GM23338 (cell line): ENCODE results near the gene KLF14. TPM values are rescaled to one million over a fixed set of nuclear protein-coding genes. Genes with fewer than 3 reads are reported as not detected.

Source experiments
- ATAC-seq: fragments of 200-7000 bp; cut with Tn5 transposase; 3 replicates; pipeline ENCODE4 v1.9.1; 2020
- DNase-seq: peaks from one replicate; pipeline ENCODE4 v3.0.0-alpha.2; 2015; ENCODE audit warnings: low spot score
- H2AFZ ChIP-seq: fragments of 200-600 bp; sonication (generic); 2 replicates; pipeline ENCODE4 v1.8.0; 2016; ENCODE audit warnings: antibody characterized with exemption, mild to moderate bottlenecking, moderate library complexity
- H3F3A ChIP-seq: fragments of 200-600 bp; sonication (generic); replicated peaks from 2 replicates; pipeline ENCODE4 v1.8.0; 2017; ENCODE audit warnings: antibody characterized with exemption, mixed run types, low read depth
- H3K27ac ChIP-seq: fragments of 200-600 bp; sonication (generic); 2 replicates; pipeline ENCODE4 v1.6.1; 2016; ENCODE audit warnings: low read depth
- H3K27me3 ChIP-seq: fragments of 200-600 bp; sonication (generic); 2 replicates; pipeline ENCODE4 v1.8.0; 2016; ENCODE audit warnings: mild to moderate bottlenecking, mixed run types, moderate library complexity; ENCODE audit not compliant: insufficient read depth
- H3K36me3 ChIP-seq: fragments of 200-600 bp; sonication (generic); 2 replicates; pipeline ENCODE4 v1.8.0; 2016; ENCODE audit warnings: mild to moderate bottlenecking; ENCODE audit not compliant: insufficient read depth
- H3K4me1 ChIP-seq: fragments of 200-600 bp; sonication (generic); 2 replicates; pipeline ENCODE4 v1.8.0; 2016; ENCODE audit warnings: mild to moderate bottlenecking, moderate library complexity; ENCODE audit not compliant: insufficient read depth
- H3K4me2 ChIP-seq: fragments of 200-600 bp; sonication (generic); 2 replicates; pipeline ENCODE4 v1.7.1; 2017; ENCODE audit warnings: mixed run types
- H3K4me3 ChIP-seq: fragments of 200-600 bp; sonication (generic); 2 replicates; pipeline ENCODE4 v1.6.1; 2016; ENCODE audit warnings: mixed run types
- H3K79me2 ChIP-seq: fragments of 200-600 bp; sonication (generic); replicated peaks from 2 replicates; pipeline ENCODE4 v1.8.0; 2017; ENCODE audit warnings: mild to moderate bottlenecking; ENCODE audit not compliant: insufficient read depth
- H3K9me2 ChIP-seq: fragments of 200-600 bp; sonication (generic); 2 replicates; pipeline ENCODE4 v1.8.0; 2017; ENCODE audit not compliant: insufficient read depth
- H4K20me1 ChIP-seq: fragments of 200-600 bp; sonication (generic); replicated peaks from 2 replicates; pipeline ENCODE4 v1.8.0; 2017; ENCODE audit warnings: mild to moderate bottlenecking; ENCODE audit not compliant: insufficient read depth
- H3K27ac Mint-ChIP-seq: 2 replicates; pipeline ENCODE4 v1.8.0; 2020; ENCODE audit warnings: inconsistent platforms, mild to moderate bottlenecking, moderate library complexity, mixed read lengths
- H3K27me3 Mint-ChIP-seq: 3 replicates; pipeline ENCODE4 v1.8.0; 2022; ENCODE audit warnings: low read depth, mild to moderate bottlenecking, moderate library complexity, mixed read lengths, inconsistent platforms; ENCODE audit not compliant: insufficient read depth, poor library complexity
- H3K36me3 Mint-ChIP-seq: 3 replicates; pipeline ENCODE4 v1.8.0; 2021; ENCODE audit warnings: low read depth, mild to moderate bottlenecking, inconsistent platforms, moderate library complexity, mixed read lengths
- H3K4me1 Mint-ChIP-seq: 3 replicates; pipeline ENCODE4 v1.8.0; 2020; ENCODE audit warnings: mild to moderate bottlenecking, inconsistent platforms, mixed read lengths
- H3K4me3 Mint-ChIP-seq: 3 replicates; pipeline ENCODE4 v1.8.0; 2021; ENCODE audit warnings: moderate library complexity, mild to moderate bottlenecking, inconsistent platforms, mixed read lengths
- H3K9me3 Mint-ChIP-seq: 3 replicates; pipeline ENCODE4 v1.8.0; 2020; ENCODE audit warnings: moderate library complexity, mild to moderate bottlenecking, inconsistent platforms, mixed read lengths
- CREB1 ChIP-seq: fragments of 250-450 bp; sonication (Bioruptor Pico); IDR thresholded peaks from 2 replicates; pipeline ENCODE4 v1.5.0; 2020; ENCODE audit warnings: low read depth, mild to moderate bottlenecking, moderate library complexity
- CTCF ChIP-seq, 2 experiments: fragments of 200-600 bp in 1 of 2; sonication (generic) in 1 of 2; conservative IDR thresholded peaks; 2 replicates each; pipeline versions ENCODE4 v1.5.1 to v1.6.1; 2016 to 2017; ENCODE audit warnings: antibody characterized with exemption in 2 of 2, low read depth in 2 of 2, mild to moderate bottlenecking in 2 of 2, moderate library complexity in 1 of 2
- ETS1 ChIP-seq: IDR thresholded peaks from 2 replicates; pipeline ENCODE4 v1.6.1; 2016; ENCODE audit warnings: antibody characterized with exemption
- EZH2 ChIP-seq: fragments of 200-600 bp; sonication (generic); IDR thresholded peaks from one replicate; pipeline ENCODE4 v1.8.0; 2017; ENCODE audit warnings: antibody characterized with exemption, mild to moderate bottlenecking, low read depth; ENCODE audit not compliant: unreplicated experiment
- EZH2phosphoT487 ChIP-seq: fragments of 200-600 bp; sonication (generic); IDR thresholded peaks from one replicate; pipeline ENCODE4 v1.8.1; 2018; ENCODE audit warnings: antibody characterized with exemption; ENCODE audit not compliant: unreplicated experiment
- JUNB ChIP-seq: IDR thresholded peaks from one replicate; pipeline ENCODE4 v1.6.1; 2016; ENCODE audit warnings: antibody characterized with exemption; ENCODE audit not compliant: unreplicated experiment
- NANOG ChIP-seq: IDR thresholded peaks from 2 replicates; pipeline ENCODE4 v1.6.1; 2016; ENCODE audit warnings: antibody characterized with exemption, borderline replicate concordance
- POLR2AphosphoS5 ChIP-seq: IDR thresholded peaks from 2 replicates; pipeline ENCODE4 v1.6.1; 2016; ENCODE audit warnings: antibody characterized with exemption, low read depth
- REST ChIP-seq: IDR thresholded peaks from one replicate; pipeline ENCODE4 v1.6.1; 2018; ENCODE audit warnings: antibody characterized with exemption; ENCODE audit not compliant: unreplicated experiment
- STAT1 ChIP-seq: IDR thresholded peaks from one replicate; pipeline ENCODE4 v1.6.1; 2016; ENCODE audit warnings: antibody characterized with exemption; ENCODE audit not compliant: unreplicated experiment
- ZNF114 ChIP-seq: fragments of 250-450 bp; sonication (Bioruptor Pico); IDR thresholded peaks from 2 replicates; pipeline ENCODE4 v1.5.0; 2020; ENCODE audit warnings: mild to moderate bottlenecking, moderate library complexity
- ZNF331 ChIP-seq: fragments of 250-450 bp; sonication (Bioruptor Pico); IDR thresholded peaks from 2 replicates; pipeline ENCODE4 v1.5.0; 2020; ENCODE audit warnings: low read depth, mild to moderate bottlenecking, moderate library complexity
- ZNF462 ChIP-seq: fragments of 250-450 bp; sonication (Bioruptor Pico); IDR thresholded peaks from 2 replicates; pipeline ENCODE4 v1.5.0; 2020; ENCODE audit warnings: mild to moderate bottlenecking, moderate library complexity
- polyA plus RNA-seq: library from polyadenylated mRNA; unstranded; fragments of >200 nt; fragmentation: Nextera tagmentation; extraction: Ambion mirVana; gene quantifications from 2 replicates; pipeline ENCODE4 v1.2.1, GENCODE V29; 2016
- total RNA-seq: library from RNA; depleted of rRNA; stranded (reverse); fragments of >200 nt; shearing (Covaris generic); gene quantifications from 2 replicates; pipeline ENCODE4 v1.2.3, GENCODE V29; 2014

Gene KLF14
- total and polyA plus RNA-seq, 2 experiments from 2014 or later = not detected

GRCh38 chr7:130723784-130724183 is 10.2 kb downstream of the KLF14 start:
- H3K27ac Mint-ChIP-seq = no peak overlapping the region
- no peaks in the 10 kb centered on the region for H3K36me3 ChIP-seq
- peak; percentile 12 for DNase-seq
- H3K36me3 Mint-ChIP-seq = no peaks in the 10 kb centered on the region
- 0 out of 2 replicates have a peak overlapping the region, but pooled peaks have one; percentile 1 for H2AFZ ChIP-seq
- TF ChIP-seq ZNF114 (CRISPR knock-in tag) (no peak), JUNB (no peak), ZNF331 (CRISPR knock-in tag) (no peak), CTCF (conservative IDR thresholded peaks at IDR 0.05; ENCODE audit: low read depth in 2 of 2) (no peak), CREB1 (CRISPR knock-in tag) (no peak), NANOG (no peak), REST (no peak), POLR2AphosphoS5 (no peak), ZNF462 (CRISPR knock-in tag) (no peak), STAT1 (no peak), EZH2phosphoT487 (no peak), ETS1 (no peak), EZH2 (no peak)
- no peaks in the 10 kb centered on the region for H3K9me3 Mint-ChIP-seq
- no peaks in the 10 kb centered on the region for H4K20me1 ChIP-seq
- H3K4me2 ChIP-seq = no peak overlapping the region
- H3K4me1 ChIP-seq = no peaks in the 10 kb centered on the region
- H3K27me3 Mint-ChIP-seq = peaks cover 2% of the 10 kb centered on the region
- H3K79me2 ChIP-seq = no peaks in the 10 kb centered on the region
- no peak for ATAC-seq
- H3K27ac ChIP-seq = no peak overlapping the region
- H3K4me1 Mint-ChIP-seq = peaks cover 3% of the 10 kb centered on the region; the same call in 1 of the 3 replicates
- no peaks in the 10 kb centered on the region for H3K9me2 ChIP-seq
- H3K27me3 ChIP-seq = peaks cover 5% of the 10 kb centered on the region; the same call in 1 of the 2 replicates
- H3K4me3 Mint-ChIP-seq = no peak overlapping the region
- H3F3A ChIP-seq = no peaks in the 10 kb centered on the region
- no peak overlapping the region for H3K4me3 ChIP-seq
